Dedifferentiated amniotic fluid mesenchymal stem cell (primary cell): Measurements from ENCODE around the gene PLP2.

Source experiments
- DNase-seq: peaks from one replicate; pipeline ENCODE4 v3.0.0-alpha.2; 2016; ENCODE audit errors: extremely low spot score

Gene PLP2

GRCh38 chrX:49209434-49210251 lies 37.9 kb downstream of the PLP2 start:
- no peak for DNase-seq

- DNase-seq = no peak
Observed at GRCh38 chrX:49210406-49210805, 38.7 kb downstream of the PLP2 start.

GRCh38 chrX:49211074-49211473 lies 39.4 kb downstream of the PLP2 start:
- no peak for DNase-seq

GRCh38 chrX:49212209-49212608 lies 40.5 kb downstream of the PLP2 start:
- no peak for DNase-seq

GRCh38 chrX:49212861-49213260 lies 41.2 kb downstream of the PLP2 start:
- DNase-seq = no peak

- no peak for DNase-seq
Observed at GRCh38 chrX:49214416-49214815, 42.7 kb downstream of the PLP2 start.

- no peak for DNase-seq
Observed at GRCh38 chrX:49214996-49215526, 43.4 kb downstream of the PLP2 start.

GRCh38 chrX:49220100-49220499 lies 48.4 kb downstream of the PLP2 start:
- no peak for DNase-seq

- DNase-seq = no peak
Observed at GRCh38 chrX:49221868-49222267, 50.2 kb downstream of the PLP2 start.
